GM23338 (cell line): Measurements from ENCODE around the gene ANAPC2. TPM values are rescaled to one million over a fixed set of nuclear protein-coding genes. Genes with fewer than 3 reads are reported as not detected.
A peak's percentile ranks its signal among the peaks of the same experiment; 100 is the strongest.

Experiments used
- ATAC-seq: fragments of 200-7000 bp; cut with Tn5 transposase; 3 replicates; pipeline ENCODE4 v1.9.1; 2020
- DNase-seq: peaks from one replicate; pipeline ENCODE4 v3.0.0-alpha.2; 2015; ENCODE audit warnings: low spot score
- H2AFZ ChIP-seq: fragments of 200-600 bp; sonication (generic); 2 replicates; pipeline ENCODE4 v1.8.0; 2016; ENCODE audit warnings: antibody characterized with exemption, mild to moderate bottlenecking, moderate library complexity
- H3F3A ChIP-seq: fragments of 200-600 bp; sonication (generic); replicated peaks from 2 replicates; pipeline ENCODE4 v1.8.0; 2017; ENCODE audit warnings: antibody characterized with exemption, mixed run types, low read depth
- H3K27ac ChIP-seq: fragments of 200-600 bp; sonication (generic); 2 replicates; pipeline ENCODE4 v1.6.1; 2016; ENCODE audit warnings: low read depth
- H3K27me3 ChIP-seq: fragments of 200-600 bp; sonication (generic); 2 replicates; pipeline ENCODE4 v1.8.0; 2016; ENCODE audit warnings: mild to moderate bottlenecking, mixed run types, moderate library complexity; ENCODE audit not compliant: insufficient read depth
- H3K36me3 ChIP-seq: fragments of 200-600 bp; sonication (generic); 2 replicates; pipeline ENCODE4 v1.8.0; 2016; ENCODE audit warnings: mild to moderate bottlenecking; ENCODE audit not compliant: insufficient read depth
- H3K4me1 ChIP-seq: fragments of 200-600 bp; sonication (generic); 2 replicates; pipeline ENCODE4 v1.8.0; 2016; ENCODE audit warnings: mild to moderate bottlenecking, moderate library complexity; ENCODE audit not compliant: insufficient read depth
- H3K4me2 ChIP-seq: fragments of 200-600 bp; sonication (generic); 2 replicates; pipeline ENCODE4 v1.7.1; 2017; ENCODE audit warnings: mixed run types
- H3K4me3 ChIP-seq: fragments of 200-600 bp; sonication (generic); 2 replicates; pipeline ENCODE4 v1.6.1; 2016; ENCODE audit warnings: mixed run types
- H3K79me2 ChIP-seq: fragments of 200-600 bp; sonication (generic); replicated peaks from 2 replicates; pipeline ENCODE4 v1.8.0; 2017; ENCODE audit warnings: mild to moderate bottlenecking; ENCODE audit not compliant: insufficient read depth
- H3K9me2 ChIP-seq: fragments of 200-600 bp; sonication (generic); 2 replicates; pipeline ENCODE4 v1.8.0; 2017; ENCODE audit not compliant: insufficient read depth
- H4K20me1 ChIP-seq: fragments of 200-600 bp; sonication (generic); replicated peaks from 2 replicates; pipeline ENCODE4 v1.8.0; 2017; ENCODE audit warnings: mild to moderate bottlenecking; ENCODE audit not compliant: insufficient read depth
- H3K27ac Mint-ChIP-seq: 2 replicates; pipeline ENCODE4 v1.8.0; 2020; ENCODE audit warnings: inconsistent platforms, mild to moderate bottlenecking, moderate library complexity, mixed read lengths
- H3K27me3 Mint-ChIP-seq: 3 replicates; pipeline ENCODE4 v1.8.0; 2022; ENCODE audit warnings: low read depth, mild to moderate bottlenecking, moderate library complexity, mixed read lengths, inconsistent platforms; ENCODE audit not compliant: insufficient read depth, poor library complexity
- H3K36me3 Mint-ChIP-seq: 3 replicates; pipeline ENCODE4 v1.8.0; 2021; ENCODE audit warnings: low read depth, mild to moderate bottlenecking, inconsistent platforms, moderate library complexity, mixed read lengths
- H3K4me1 Mint-ChIP-seq: 3 replicates; pipeline ENCODE4 v1.8.0; 2020; ENCODE audit warnings: mild to moderate bottlenecking, inconsistent platforms, mixed read lengths
- H3K4me3 Mint-ChIP-seq: 3 replicates; pipeline ENCODE4 v1.8.0; 2021; ENCODE audit warnings: moderate library complexity, mild to moderate bottlenecking, inconsistent platforms, mixed read lengths
- H3K9me3 Mint-ChIP-seq: 3 replicates; pipeline ENCODE4 v1.8.0; 2020; ENCODE audit warnings: moderate library complexity, mild to moderate bottlenecking, inconsistent platforms, mixed read lengths
- CREB1 ChIP-seq: fragments of 250-450 bp; sonication (Bioruptor Pico); IDR thresholded peaks from 2 replicates; pipeline ENCODE4 v1.5.0; 2020; ENCODE audit warnings: low read depth, mild to moderate bottlenecking, moderate library complexity
- CTCF ChIP-seq, 2 experiments: fragments of 200-600 bp in 1 of 2; sonication (generic) in 1 of 2; conservative IDR thresholded peaks; 2 replicates each; pipeline versions ENCODE4 v1.5.1 to v1.6.1; 2016 to 2017; ENCODE audit warnings: antibody characterized with exemption in 2 of 2, low read depth in 2 of 2, mild to moderate bottlenecking in 2 of 2, moderate library complexity in 1 of 2
- ETS1 ChIP-seq: IDR thresholded peaks from 2 replicates; pipeline ENCODE4 v1.6.1; 2016; ENCODE audit warnings: antibody characterized with exemption
- EZH2 ChIP-seq: fragments of 200-600 bp; sonication (generic); IDR thresholded peaks from one replicate; pipeline ENCODE4 v1.8.0; 2017; ENCODE audit warnings: antibody characterized with exemption, mild to moderate bottlenecking, low read depth; ENCODE audit not compliant: unreplicated experiment
- EZH2phosphoT487 ChIP-seq: fragments of 200-600 bp; sonication (generic); IDR thresholded peaks from one replicate; pipeline ENCODE4 v1.8.1; 2018; ENCODE audit warnings: antibody characterized with exemption; ENCODE audit not compliant: unreplicated experiment
- JUNB ChIP-seq: IDR thresholded peaks from one replicate; pipeline ENCODE4 v1.6.1; 2016; ENCODE audit warnings: antibody characterized with exemption; ENCODE audit not compliant: unreplicated experiment
- NANOG ChIP-seq: IDR thresholded peaks from 2 replicates; pipeline ENCODE4 v1.6.1; 2016; ENCODE audit warnings: antibody characterized with exemption, borderline replicate concordance
- POLR2AphosphoS5 ChIP-seq: IDR thresholded peaks from 2 replicates; pipeline ENCODE4 v1.6.1; 2016; ENCODE audit warnings: antibody characterized with exemption, low read depth
- REST ChIP-seq: IDR thresholded peaks from one replicate; pipeline ENCODE4 v1.6.1; 2018; ENCODE audit warnings: antibody characterized with exemption; ENCODE audit not compliant: unreplicated experiment
- STAT1 ChIP-seq: IDR thresholded peaks from one replicate; pipeline ENCODE4 v1.6.1; 2016; ENCODE audit warnings: antibody characterized with exemption; ENCODE audit not compliant: unreplicated experiment
- ZNF114 ChIP-seq: fragments of 250-450 bp; sonication (Bioruptor Pico); IDR thresholded peaks from 2 replicates; pipeline ENCODE4 v1.5.0; 2020; ENCODE audit warnings: mild to moderate bottlenecking, moderate library complexity
- ZNF331 ChIP-seq: fragments of 250-450 bp; sonication (Bioruptor Pico); IDR thresholded peaks from 2 replicates; pipeline ENCODE4 v1.5.0; 2020; ENCODE audit warnings: low read depth, mild to moderate bottlenecking, moderate library complexity
- polyA plus RNA-seq: library from polyadenylated mRNA; unstranded; fragments of >200 nt; fragmentation: Nextera tagmentation; extraction: Ambion mirVana; gene quantifications from 2 replicates; pipeline ENCODE4 v1.2.1, GENCODE V29; 2016
- total RNA-seq: library from RNA; depleted of rRNA; stranded (reverse); fragments of >200 nt; shearing (Covaris generic); gene quantifications from 2 replicates; pipeline ENCODE4 v1.2.3, GENCODE V29; 2014

Gene ANAPC2
- total and polyA plus RNA-seq, 2 experiments from 2014 or later: 16.4 to 42.9 TPM

GRCh38 chr9:137175345-137175961 lies 12.9 kb downstream of the ANAPC2 start:
- Histone ChIP-seq H3K4me1 (no peaks in the 10 kb centered on the region), H3K79me2 (no peaks in the 10 kb centered on the region), H3K27ac (no peak overlapping the region), H3K4me3 (no peak overlapping the region), H3K9me2 (no peaks in the 10 kb centered on the region), H2AFZ (no peak overlapping the region), H3K27me3 (peaks cover 12% of the 10 kb centered on the region), H3F3A (peaks cover 7% of the 10 kb centered on the region; the same call in 1 of the 2 replicates), H4K20me1 (no peaks in the 10 kb centered on the region), H3K36me3 (no peaks in the 10 kb centered on the region), H3K4me2 (no peak overlapping the region)
- Mint-ChIP-seq H3K36me3 (peaks cover 4% of the 10 kb centered on the region; the same call in 1 of the 3 replicates), H3K9me3 (no peaks in the 10 kb centered on the region), H3K4me3 (no peak overlapping the region), H3K27ac (no peak overlapping the region), H3K27me3 (peaks cover 17% of the 10 kb centered on the region), H3K4me1 (peaks cover 2% of the 10 kb centered on the region)
- ATAC-seq: peak; percentile 74
- peak; percentile 61 for DNase-seq
- TF ChIP-seq ZNF114 (CRISPR knock-in tag) (no peak), ETS1 (no peak), ZNF331 (CRISPR knock-in tag) (no peak), POLR2AphosphoS5 (no peak), CTCF (conservative IDR thresholded peaks at IDR 0.05; ENCODE audit: low read depth in 2 of 2) (peak; percentile 34 to 82), EZH2phosphoT487 (no peak), JUNB (no peak)

- no peaks in the 10 kb centered on the region for H3K9me3 Mint-ChIP-seq
- H3K79me2 ChIP-seq: no peaks in the 10 kb centered on the region
- no peaks in the 10 kb centered on the region for H3K9me2 ChIP-seq
- peak; percentile 55 for DNase-seq
- peaks cover 7% of the 10 kb centered on the region; the same call in 1 of the 2 replicates for H3F3A ChIP-seq
- no peak overlapping the region for H3K4me3 ChIP-seq
- H3K4me1 ChIP-seq: no peaks in the 10 kb centered on the region
- H4K20me1 ChIP-seq: no peaks in the 10 kb centered on the region
- ATAC-seq: peak; percentile 44
- no peak overlapping the region for H3K4me3 Mint-ChIP-seq
- peaks cover 5% of the 10 kb centered on the region for H3K4me1 Mint-ChIP-seq
- H3K4me2 ChIP-seq: no peak overlapping the region
- no peak overlapping the region for H2AFZ ChIP-seq
- no peak overlapping the region for H3K27ac ChIP-seq
- no peak overlapping the region for H3K27ac Mint-ChIP-seq
- peaks cover 22% of the 10 kb centered on the region for H3K27me3 Mint-ChIP-seq
- peaks cover 4% of the 10 kb centered on the region; the same call in 1 of the 3 replicates for H3K36me3 Mint-ChIP-seq
- H3K27me3 ChIP-seq: peaks cover 19% of the 10 kb centered on the region
- H3K36me3 ChIP-seq: no peaks in the 10 kb centered on the region
- TF ChIP-seq NANOG (no peak), ZNF331 (CRISPR knock-in tag) (no peak), STAT1 (no peak), CREB1 (CRISPR knock-in tag) (no peak), EZH2 (no peak), ETS1 (no peak), CTCF (conservative IDR thresholded peaks at IDR 0.05; ENCODE audit: low read depth in 2 of 2) (no peak), POLR2AphosphoS5 (no peak), REST (no peak), ZNF114 (CRISPR knock-in tag) (no peak), EZH2phosphoT487 (no peak)
These were observed 13.6 kb downstream of the ANAPC2 start for GRCh38 chr9:137174722-137175293.
